ENCODE results near the gene CACTIN.
"Not testable (repeated sequence)": the region's sequence is repeated elsewhere in the genome, so short reads cannot be mapped to it uniquely, and the experiment has no call there.

The CACTIN gene

DNA sequence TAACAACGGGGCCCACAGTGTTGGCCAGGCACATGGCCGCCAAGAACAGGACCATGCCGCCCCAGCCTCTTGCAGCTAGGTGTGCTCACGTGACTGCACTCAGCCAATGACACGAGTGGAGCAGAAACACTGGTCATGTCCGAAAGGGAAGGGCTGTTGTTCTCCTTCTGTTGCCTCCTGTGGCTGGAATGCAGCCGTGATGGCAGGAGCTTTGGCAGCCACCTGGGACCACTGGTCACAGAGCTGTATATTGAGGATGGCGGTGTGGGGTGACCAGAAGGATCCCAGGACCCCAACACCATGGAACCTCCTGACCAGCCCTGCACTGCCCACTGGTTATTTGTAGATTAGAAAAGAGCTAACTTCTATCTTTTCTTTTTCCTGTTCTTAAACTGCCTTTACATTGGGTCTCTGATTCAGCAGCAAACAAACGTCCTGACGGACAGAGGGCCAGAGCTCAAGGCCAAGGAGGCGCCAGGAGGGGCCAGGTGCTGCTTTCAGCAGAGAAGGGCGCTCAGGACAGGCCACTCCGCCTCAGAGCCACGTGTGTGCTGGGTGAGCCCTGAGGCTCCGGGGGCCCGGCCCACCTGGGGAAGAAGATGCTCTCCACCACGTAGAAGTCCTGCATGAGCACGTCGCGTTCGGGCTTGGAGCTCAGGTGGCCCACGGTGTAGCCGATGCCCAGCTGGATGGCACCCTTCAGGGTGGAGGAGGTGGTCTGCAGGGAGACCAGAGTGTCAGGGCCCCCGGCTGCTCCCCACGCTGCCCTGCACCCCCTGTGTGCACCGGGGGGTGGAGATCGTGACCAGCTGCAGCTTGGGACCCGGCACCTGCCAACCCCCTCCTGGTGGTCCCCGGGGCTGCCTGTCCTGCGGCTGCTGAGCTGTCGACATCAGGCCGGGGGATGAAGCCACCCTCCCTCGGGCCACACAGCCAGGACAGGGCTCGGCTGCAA, 35.0 kb upstream of the CACTIN start:
- DNase-seq = no peak

DNA sequence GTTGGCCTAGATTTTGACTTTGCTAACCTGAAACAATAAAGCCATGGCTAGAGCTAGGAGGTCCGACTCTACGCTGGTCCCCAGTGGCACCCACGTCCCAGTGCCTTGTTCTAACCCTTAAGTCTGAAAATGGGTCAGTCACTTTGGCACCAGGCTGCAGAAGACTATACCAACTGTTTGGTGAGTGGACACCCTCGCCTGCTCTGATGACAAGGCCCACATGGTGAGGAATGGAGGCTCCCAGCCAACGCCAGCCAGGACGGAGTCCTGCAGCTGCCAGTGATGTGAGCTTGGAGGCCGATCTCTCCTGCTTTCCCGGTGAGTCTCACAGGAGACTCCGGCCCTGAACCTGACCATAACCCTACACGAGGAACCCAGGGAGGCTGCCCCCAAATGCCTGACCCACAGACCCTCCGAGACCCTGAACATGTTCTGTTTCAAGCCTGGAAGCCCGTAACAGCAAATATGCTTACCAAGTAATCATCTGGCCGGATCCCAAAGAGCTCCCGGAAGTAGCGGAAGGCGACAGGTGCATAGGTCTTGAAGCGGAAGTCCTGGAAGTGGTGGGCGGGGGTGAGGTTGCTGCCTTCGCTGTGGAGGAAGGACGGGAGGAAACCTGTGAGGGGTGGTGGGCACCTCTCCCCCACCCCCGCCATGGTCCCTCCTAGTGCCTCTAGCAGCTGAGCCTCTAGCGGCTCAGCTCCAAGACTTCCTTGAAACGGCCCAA, 34.1 kb upstream of the CACTIN start:
- no peak for DNase-seq

DNA sequence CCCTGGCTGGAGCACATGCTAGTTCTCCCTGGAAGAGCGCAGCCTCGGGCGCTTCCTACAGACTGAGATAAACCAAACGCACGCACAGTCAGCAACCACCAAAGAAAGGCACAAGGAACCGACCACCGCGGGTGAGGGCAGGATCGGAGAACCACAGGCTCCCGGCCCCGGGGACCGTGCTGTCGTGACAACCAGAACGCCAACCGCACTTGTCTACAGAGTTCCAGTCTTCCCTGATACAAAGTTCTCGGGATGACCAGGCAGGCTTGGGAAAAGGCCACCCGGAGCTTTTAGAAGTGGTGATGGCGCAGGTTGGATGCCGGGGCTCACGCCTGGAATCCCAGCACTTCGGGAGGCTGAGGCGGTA, 33.1 kb upstream of the CACTIN start:
- DNase-seq = no peak

DNA sequence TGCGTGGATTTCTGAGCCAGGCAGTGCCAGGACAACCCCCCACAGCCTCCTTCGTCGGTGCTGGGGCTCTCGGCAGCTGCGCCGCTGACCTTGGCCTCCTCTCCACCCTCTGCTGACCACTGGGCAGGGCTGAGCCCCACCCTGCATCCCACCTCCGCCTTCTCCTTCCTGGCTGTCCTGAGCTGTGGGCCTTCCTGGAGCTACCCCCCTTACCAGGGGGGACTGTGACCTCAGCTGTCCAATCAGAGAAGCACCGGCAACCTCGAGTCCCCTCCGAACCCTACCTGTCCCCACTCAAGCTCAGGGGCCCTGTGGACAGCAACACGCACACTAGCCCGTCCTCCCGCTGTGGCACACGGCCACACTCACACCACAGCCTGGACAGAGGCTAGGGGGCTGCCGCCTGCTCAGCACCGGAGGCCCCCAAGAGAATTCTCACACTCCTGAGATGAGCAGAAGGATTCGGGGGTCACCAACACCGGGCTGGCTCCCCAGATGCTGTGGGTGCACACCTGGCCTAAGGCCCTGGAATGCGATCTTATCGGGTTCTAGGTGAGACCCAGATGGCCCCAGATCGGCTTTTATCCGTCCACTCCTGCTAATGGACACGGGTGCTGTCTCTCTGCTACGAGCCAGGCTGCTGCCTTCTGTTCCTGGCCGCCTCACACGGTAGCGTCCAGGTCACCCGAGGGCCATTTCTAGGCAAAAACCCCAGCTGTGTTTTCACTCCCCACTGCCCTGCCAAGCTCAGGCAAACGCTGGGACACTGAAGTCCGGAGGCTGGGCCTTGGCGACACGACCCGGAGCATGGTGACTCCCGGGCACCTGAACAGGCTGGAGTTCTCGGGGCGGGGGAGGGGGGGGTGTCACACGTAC, 32.5 kb upstream of the CACTIN start:
- no peak for DNase-seq

DNA sequence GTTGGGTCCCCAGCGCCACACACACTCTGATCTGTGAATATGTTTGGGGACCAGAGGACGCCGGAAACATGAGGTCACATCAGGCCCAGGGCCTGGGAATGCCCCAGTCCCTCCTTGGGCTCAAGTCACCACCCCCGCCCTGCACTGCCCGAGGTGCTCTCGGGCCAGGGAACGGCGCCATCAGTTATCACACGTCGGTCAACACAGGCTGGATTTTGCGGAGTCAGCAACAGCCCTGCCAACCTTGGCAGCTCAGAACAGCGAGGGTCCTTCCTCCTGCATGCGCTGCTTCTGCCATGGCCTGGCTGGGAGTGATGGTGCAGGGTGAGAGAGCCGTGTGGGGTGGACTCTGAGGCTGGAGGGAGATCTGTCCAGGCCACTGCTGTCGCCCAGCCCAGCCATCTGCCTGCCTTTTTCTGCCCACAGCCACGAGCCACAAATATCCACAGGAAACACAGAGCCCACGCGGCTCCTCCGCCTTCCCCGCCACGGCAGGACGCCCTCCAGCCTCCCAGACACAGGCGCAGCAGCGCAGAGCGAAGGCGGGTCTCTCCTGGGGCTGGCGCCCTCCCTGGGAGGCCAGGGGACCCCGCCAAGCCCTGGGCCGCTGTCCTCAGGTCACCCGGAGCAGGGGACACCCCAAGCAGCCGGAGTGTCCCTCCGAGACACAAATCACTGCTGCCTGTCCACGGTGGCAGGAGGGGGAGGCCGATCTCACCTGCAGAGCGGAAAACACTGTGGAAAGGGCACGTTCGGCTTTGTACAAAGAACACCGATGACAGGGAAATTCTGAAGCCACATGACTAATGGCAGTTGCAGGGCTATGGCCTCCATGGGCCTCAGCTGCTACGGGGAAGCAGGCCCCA, 31.6 kb upstream of the CACTIN start:
- DNase-seq = no peak

GRCh38 chr19:3657395-3657769, 30.8 kb upstream of the CACTIN start:
- DNase-seq = no peak

DNA sequence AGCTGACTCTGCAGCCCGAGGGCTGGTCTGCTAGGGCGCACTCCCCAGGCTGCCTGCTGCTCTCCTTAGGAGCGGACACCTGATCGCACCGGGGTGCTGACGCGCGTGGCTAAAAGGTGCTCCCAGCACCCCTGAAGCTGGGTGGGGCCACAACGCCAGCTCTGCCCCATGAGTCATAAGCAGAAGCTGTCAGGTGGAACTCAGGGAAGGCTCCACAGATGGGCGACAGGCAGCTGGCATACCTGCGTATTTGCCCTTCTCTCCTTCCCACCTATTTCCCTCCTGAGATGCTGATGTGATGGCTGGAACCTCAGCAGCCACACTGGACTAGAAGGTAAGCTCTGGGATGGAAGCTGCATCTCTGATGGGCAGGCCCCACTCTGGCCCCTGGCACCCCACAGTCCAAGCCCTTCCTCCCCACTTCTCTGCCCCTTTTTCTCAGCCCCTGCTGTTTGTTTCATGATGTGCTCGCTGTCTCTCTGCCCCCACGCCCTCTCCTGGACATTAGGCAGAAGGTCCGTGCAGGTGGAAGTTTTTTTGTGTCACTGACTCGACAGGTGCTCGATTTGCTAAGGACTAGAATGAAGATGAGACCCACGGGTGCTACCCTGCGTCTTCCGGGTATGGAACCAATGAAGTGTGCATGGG, 30.3 kb upstream of the CACTIN start:
- no peak for DNase-seq

GRCh38 chr19:3656073-3656746, 29.6 kb upstream of the CACTIN start:
- no peak for DNase-seq

GRCh38 chr19:3655402-3656072, 28.9 kb upstream of the CACTIN start:
- DNase-seq = peak; percentile 11

DNA sequence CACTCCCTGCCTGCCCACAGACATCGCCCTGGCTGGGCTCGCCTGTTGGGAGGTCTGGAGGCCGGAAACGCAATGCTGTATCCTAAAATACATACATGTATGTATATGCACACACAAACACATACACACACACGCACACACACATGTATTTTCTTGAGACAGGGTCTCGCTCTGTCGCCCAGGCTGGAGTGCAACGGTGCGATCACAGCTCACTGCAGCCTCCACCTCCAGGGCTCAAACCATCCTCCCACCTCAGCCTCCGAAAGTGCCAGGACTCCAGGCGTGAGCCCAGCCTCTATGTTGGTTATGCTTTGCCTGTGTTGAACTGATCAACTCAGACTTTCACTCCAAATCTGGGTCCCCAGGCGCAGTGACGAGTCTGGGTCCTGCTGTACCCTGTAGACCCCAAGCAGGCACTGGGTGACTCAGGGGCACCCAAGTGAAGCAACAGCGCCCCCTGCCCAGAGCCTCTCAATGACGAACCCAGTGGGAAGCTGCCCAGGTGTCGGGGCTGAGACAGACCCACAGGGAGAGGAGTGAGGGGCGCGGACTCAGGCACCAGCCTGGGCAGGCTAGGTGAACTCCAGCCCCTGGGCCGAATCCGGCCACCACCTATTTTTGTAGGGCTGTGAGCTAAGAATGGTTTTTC, 27.4 kb upstream of the CACTIN start:
- no peak for DNase-seq

GRCh38 chr19:3653081-3653795, 26.6 kb upstream of the CACTIN start:
- DNase-seq = no peak

GRCh38 chr19:3652422-3652821, 25.8 kb upstream of the CACTIN start:
- no peak for DNase-seq

- no peak for DNase-seq
Observed at GRCh38 chr19:3651684-3652083, 25.1 kb upstream of the CACTIN start.

DNA sequence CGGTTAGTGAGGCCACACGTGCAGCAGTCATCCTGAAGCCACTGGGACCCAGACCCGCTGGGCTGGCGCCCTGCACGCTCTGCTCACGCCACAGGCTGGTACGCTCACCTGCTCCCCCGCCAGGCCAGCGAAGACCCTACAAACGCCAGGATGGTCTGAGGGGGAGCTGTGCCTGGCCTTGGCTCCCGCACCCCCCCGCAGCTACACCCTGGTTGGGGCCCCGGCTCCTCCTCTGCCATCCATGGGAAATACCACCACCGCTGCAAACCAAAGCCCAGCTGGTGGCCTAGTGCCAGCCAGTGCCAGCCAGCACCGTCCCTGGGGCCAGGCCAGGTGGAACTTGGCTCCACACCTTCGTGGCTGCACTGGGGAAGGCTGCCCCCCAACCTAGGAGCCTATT, 23.3 kb upstream of the CACTIN start:
- no peak for DNase-seq

DNA sequence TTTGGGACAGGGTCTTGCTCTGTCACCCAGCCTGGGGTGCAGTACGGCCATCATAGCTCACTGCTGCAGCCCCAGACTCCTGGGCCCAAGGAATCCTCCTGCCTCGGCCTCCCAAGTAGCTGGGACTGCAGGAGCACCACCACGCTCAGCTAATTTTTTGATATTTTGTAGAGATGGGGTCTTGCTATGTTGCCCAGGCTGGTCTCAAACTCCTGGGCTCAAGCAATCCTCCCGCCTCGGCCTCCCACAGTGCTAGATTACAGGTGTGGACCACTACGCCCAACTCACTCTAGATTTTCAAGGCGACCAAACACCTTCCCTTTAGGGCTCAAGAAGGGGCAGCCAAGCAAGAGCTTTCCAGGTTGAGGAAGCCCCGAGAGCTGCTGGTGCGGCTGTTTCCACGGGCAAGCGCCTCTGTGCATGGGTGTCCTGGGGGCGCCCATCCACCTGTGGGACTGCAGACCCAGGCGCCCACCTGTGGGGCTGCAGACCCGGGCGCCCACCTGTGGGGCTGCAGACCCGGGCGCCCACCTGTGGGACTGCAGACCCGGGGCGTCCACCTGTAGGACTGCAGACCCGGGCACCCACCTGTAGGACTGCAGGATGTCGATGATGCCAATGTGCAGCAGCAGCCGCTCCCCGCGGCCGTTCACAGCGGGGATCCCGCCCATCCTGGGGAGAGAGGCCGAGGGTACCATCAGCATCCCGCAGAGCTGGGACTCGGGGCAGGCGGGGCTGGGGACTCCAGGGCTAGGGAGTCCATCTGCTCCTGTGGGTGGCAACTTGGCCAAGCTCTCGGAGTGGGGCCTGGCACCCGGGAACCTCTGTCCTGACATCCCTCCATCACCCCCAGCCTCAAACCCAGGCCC, 21.7 kb upstream of the CACTIN start:
- no peak for DNase-seq

DNA sequence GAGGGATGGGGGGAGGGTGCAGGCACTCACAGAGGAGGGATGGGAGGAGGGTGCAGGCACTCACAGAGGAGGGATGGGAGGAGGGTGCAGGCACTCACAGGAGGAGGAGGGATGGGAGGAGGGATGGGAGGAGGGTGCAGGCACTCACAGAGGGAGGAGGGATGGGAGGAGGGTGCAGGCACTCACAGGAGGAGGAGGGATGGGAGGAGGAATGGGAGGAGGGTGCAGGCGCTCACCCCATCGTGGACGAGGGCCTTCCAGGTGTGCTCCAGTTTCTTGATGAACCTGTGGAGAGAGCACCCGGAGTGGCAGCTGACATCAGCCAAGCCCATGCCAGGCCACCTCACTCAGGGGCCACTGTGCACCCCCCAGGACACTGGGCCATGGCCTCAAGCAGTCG, 20.5 kb upstream of the CACTIN start:
- DNase-seq = not testable (repeated sequence)

GRCh38 chr19:3646336-3647092, 19.9 kb upstream of the CACTIN start:
- no peak for DNase-seq

DNA sequence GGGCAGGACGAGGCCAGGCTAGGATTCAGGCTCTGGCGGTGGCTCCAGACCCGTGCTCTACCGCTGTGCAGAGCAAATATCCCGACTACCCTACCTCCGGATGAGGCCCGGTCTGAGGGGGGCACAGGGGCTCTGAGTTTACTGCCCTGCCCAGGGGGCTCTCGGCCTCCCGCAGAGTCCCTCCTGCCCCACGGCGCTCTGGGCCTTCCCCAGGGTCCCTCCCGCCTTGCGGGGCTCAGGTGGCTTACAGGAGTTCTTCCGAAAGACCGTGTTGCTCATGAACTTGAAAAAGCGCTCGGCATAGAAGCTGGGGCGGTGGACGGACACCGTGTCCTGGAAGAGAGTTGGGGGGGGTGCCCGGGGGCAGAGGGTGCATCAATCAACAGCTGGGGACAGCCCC, 19.1 kb upstream of the CACTIN start:
- no peak for DNase-seq
